Brain microvascular endothelial cell (primary cell): ENCODE measurements around the gene RCAN2.

ENCODE experiments used
- DNase-seq: peaks from one replicate; pipeline ENCODE4 v3.0.0-alpha.2; 2020
- H3K27ac ChIP-seq: fragments of 250-450 bp; sonication (Bioruptor Pico); 2 replicates; pipeline ENCODE4 v1.5.1; 2020; ENCODE audit warnings: mild to moderate bottlenecking, moderate library complexity
- H3K27me3 ChIP-seq: fragments of 250-450 bp; sonication (Bioruptor Pico); replicated peaks from 2 replicates; pipeline ENCODE4 v1.5.1; 2020; ENCODE audit warnings: mild to moderate bottlenecking
- H3K36me3 ChIP-seq: fragments of 250-450 bp; sonication (Bioruptor Pico); replicated peaks from 2 replicates; pipeline ENCODE4 v1.5.1; 2020; ENCODE audit warnings: mild to moderate bottlenecking
- H3K4me3 ChIP-seq: 2 replicates; pipeline ENCODE4 v1.5.1; 2011; ENCODE audit warnings: low read depth, mild to moderate bottlenecking, control low read depth, low read length, moderate library complexity
- CTCF ChIP-seq: IDR thresholded peaks from 2 replicates; pipeline ENCODE4 v1.5.1; 2011; ENCODE audit warnings: low read depth, mild to moderate bottlenecking, moderate library complexity, low read length, control low read depth, inconsistent platforms; ENCODE audit errors: missing control alignments
- in situ Hi-C: cut with HindIII; loops from 2 replicates; pipeline ENCODE4 v1.10.0; 2017; ENCODE audit warnings: low sequenced_read_pairs, low pct_ligation_motif_present

Gene RCAN2

GRCh38 chr6:46251583-46252339, 239.5 kb downstream of the RCAN2 start:
- Histone ChIP-seq H3K4me3 (no peak overlapping the region), H3K27ac (no peak overlapping the region), H3K36me3 (no peaks in the 10 kb centered on the region), H3K27me3 (no peaks in the 10 kb centered on the region)
- in situ Hi-C loops: no loop called here
- no peak for DNase-seq
- no peak for TF ChIP-seq CTCF

DNA sequence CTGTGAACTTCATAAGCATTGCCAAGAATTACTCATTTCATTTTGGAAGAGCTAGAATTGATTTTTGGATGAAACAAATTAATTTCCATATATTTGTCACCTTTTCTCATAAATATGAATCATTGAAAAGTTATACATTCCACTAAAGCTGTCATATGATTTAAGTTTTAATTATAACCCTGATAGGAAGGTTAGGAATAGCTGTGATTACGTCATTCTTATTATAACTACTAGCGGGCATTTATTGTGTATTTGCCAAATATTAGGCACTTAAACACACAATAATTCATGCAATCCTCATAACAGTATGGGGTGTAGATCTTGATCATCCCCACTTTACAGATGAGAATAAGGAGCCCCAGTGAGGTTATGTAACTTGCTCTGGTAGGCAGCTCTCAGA, 243.1 kb downstream of the RCAN2 start:
- H3K36me3 ChIP-seq: no peaks in the 10 kb centered on the region
- TF ChIP-seq CTCF: no peak
- H3K4me3 ChIP-seq: no peak overlapping the region
- H3K27me3 ChIP-seq: no peaks in the 10 kb centered on the region
- H3K27ac ChIP-seq: no peak overlapping the region
- in situ Hi-C loops: no loop called here
- DNase-seq: no peak

- in situ Hi-C loops: no loop called here
These were observed 244.5 kb downstream of the RCAN2 start for GRCh38 chr6:46246727-46247126.

DNA sequence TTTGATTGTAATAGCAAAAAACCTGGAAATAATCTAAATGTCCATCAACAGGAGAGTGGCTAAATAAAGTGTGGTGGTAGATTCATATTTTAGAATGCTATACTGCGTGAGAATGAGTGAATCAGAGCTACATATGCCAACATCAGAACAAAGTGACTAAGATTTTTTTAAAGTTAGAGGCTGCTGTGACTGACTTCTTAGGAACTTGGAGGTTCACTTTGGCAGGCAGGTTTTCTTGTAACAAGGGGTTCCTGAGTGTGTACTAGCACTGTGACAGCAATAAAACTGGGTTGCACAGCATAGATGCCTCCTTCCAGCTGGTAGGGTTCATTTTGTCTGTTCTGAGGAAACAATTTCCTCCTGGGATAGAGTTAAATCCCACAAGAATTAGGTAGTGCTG, 245.2 kb downstream of the RCAN2 start:
- in situ Hi-C loops: no loop called here
- Histone ChIP-seq H3K27me3 (no peaks in the 10 kb centered on the region), H3K36me3 (no peaks in the 10 kb centered on the region), H3K27ac (no peak overlapping the region), H3K4me3 (no peak overlapping the region)
- DNase-seq: no peak
- no peak for TF ChIP-seq CTCF

More at GRCh38 chr6:46246727-46247126, 244.5 kb downstream of the RCAN2 start:
- Histone ChIP-seq H3K27me3 (no peaks in the 10 kb centered on the region), H3K4me3 (no peak overlapping the region), H3K27ac (no peak overlapping the region), H3K36me3 (no peaks in the 10 kb centered on the region)
- no peak for TF ChIP-seq CTCF
- DNase-seq: no peak

GRCh38 chr6:46244670-46245069, 246.6 kb downstream of the RCAN2 start:
- in situ Hi-C loops: no loop called here

More at GRCh38 chr6:46244670-46245069, 246.6 kb downstream of the RCAN2 start:
- no peak for TF ChIP-seq CTCF
- no peak for DNase-seq
- Histone ChIP-seq H3K27me3 (no peaks in the 10 kb centered on the region), H3K4me3 (no peak overlapping the region), H3K36me3 (no peaks in the 10 kb centered on the region), H3K27ac (no peak overlapping the region)
